Esophagus muscularis mucosa (tissue), 4 donors: ENCODE measurements around the gene LMOD1.

Experiments
- CTCF ChIP-seq, 3 experiments: fragments of 200-600 bp in 2 of 3; fragments of 450-650 bp in 1 of 3; sonication (generic) in 2 of 3; IDR thresholded peaks; one replicate each; pipeline ENCODE4 v1.5.1; 2017 to 2019; ENCODE audit warnings: antibody characterized with exemption in 3 of 3, mild to moderate bottlenecking in 2 of 3, moderate library complexity in 1 of 3
- EP300 ChIP-seq: sonication (generic); formaldehyde crosslinking; IDR thresholded peaks from one replicate; pipeline ENCODE4 v1.6.1; 2017; ENCODE audit warnings: antibody characterized with exemption
- POLR2AphosphoS5 ChIP-seq, 2 donors: sonication (generic); formaldehyde crosslinking; IDR thresholded peaks; one replicate each; pipeline ENCODE4 v1.6.1; 2017; ENCODE audit warnings: antibody characterized with exemption in 2 of 2

- TF ChIP-seq EP300 (no peak), POLR2AphosphoS5 (IDR thresholded peaks at IDR 0.05) (no peak), CTCF (IDR thresholded peaks at IDR 0.05) (no peak)
Measured at GRCh38 chr1:201968202-201968925, 22.0 kb upstream of the LMOD1 start.
